ENCODE measurements around the gene UBL3.

The UBL3 gene

GRCh38 chr13:29791997-29792780 lies 58.2 kb downstream of the UBL3 start:
- no peaks in the 10 kb centered on the region for H3K36me3 ChIP-seq (ENCODE audit: control insufficient read depth in 1 of 2, insufficient read depth in 2 of 2, low read length in 2 of 2)
- H3K79me2 ChIP-seq (ENCODE audit: control insufficient read depth, insufficient read depth, low read length, poor library complexity), result peaks cover 2% of the 10 kb centered on the region
- no peak overlapping the region for H3K14ac ChIP-seq (ENCODE audit: low read length)
- H3K18ac ChIP-seq (ENCODE audit: low read length), result no peak overlapping the region
- no peak overlapping the region for H2BK12ac ChIP-seq (ENCODE audit: low read length)
- H3K79me1 ChIP-seq (ENCODE audit: low read length), result no peaks in the 10 kb centered on the region
- WGBS (ENCODE audit: extremely low coverage, insufficient coverage, insufficient read length), result no CpG with 5 or more reads among the region's 5 CpGs
- H3K23ac ChIP-seq (ENCODE audit: low read length), result no peak overlapping the region
- no peak overlapping the region for H3K4me3 ChIP-seq (ENCODE audit: low read depth, low read length)
- peak overlapping the region; percentile 69 for H3K4ac ChIP-seq (ENCODE audit: low read depth, low read length)
- H4K8ac ChIP-seq (ENCODE audit: low read depth, low read length), result no peak overlapping the region
- H3K27me3 ChIP-seq (ENCODE audit: insufficient read depth, low read length), result no peaks in the 10 kb centered on the region
- H4K91ac ChIP-seq (ENCODE audit: low read depth, low read length), result no peak overlapping the region
- H3K27ac ChIP-seq (ENCODE audit: low read depth, low read length), result no peak overlapping the region
- no peaks in the 10 kb centered on the region for H3K9me3 ChIP-seq (ENCODE audit: insufficient read depth, low read depth, low read length)
- H3K9ac ChIP-seq (ENCODE audit: low read length), result no peak overlapping the region
- H2BK120ac ChIP-seq (ENCODE audit: insufficient read depth, low read length, poor library complexity), result no peak overlapping the region
- no peak overlapping the region for H2BK5ac ChIP-seq (ENCODE audit: low read depth, low read length, poor library complexity)
- no peak overlapping the region for H3K4me2 ChIP-seq (ENCODE audit: low read length)
- H4K12ac ChIP-seq (ENCODE audit: low read depth, low read length), result no peak overlapping the region
- H2AFZ ChIP-seq (ENCODE audit: insufficient read depth, low read length, poor library complexity), result no peak overlapping the region
- DNase-seq, result no peak
- peaks cover 3 to 4% of the 10 kb centered on the region in 2 experiments for H3K4me1 ChIP-seq (ENCODE audit: control insufficient read depth in 1 of 2, insufficient read depth in 2 of 2, low read length in 2 of 2)
- H2AK5ac ChIP-seq (ENCODE audit: low read length), result no peak overlapping the region

GRCh38 chr13:29791508-29791907 lies 58.9 kb downstream of the UBL3 start:
- no peak overlapping the region for H4K12ac ChIP-seq (ENCODE audit: low read depth, low read length)
- no CpG with 5 or more reads among the region's 1 CpG for WGBS (ENCODE audit: extremely low coverage, insufficient coverage, insufficient read length)
- DNase-seq, result no peak

GRCh38 chr13:29786698-29787097 lies 63.7 kb downstream of the UBL3 start:
- H3K9me3 ChIP-seq (ENCODE audit: insufficient read depth, low read depth, low read length), result no peaks in the 10 kb centered on the region
- WGBS (ENCODE audit: extremely low coverage, insufficient coverage, insufficient read length), result no CpG with 5 or more reads among the region's 1 CpG
- no peak overlapping the region for H3K14ac ChIP-seq (ENCODE audit: low read length)
- no peak overlapping the region for H3K4ac ChIP-seq (ENCODE audit: low read depth, low read length)
- no peak overlapping the region for H3K27ac ChIP-seq (ENCODE audit: low read depth, low read length)
- H3K4me1 ChIP-seq (ENCODE audit: control insufficient read depth in 1 of 2, insufficient read depth in 2 of 2, low read length in 2 of 2), result peaks cover 3 to 6% of the 10 kb centered on the region in 2 experiments
- H3K79me1 ChIP-seq (ENCODE audit: low read length), result no peaks in the 10 kb centered on the region
- H3K18ac ChIP-seq (ENCODE audit: low read length), result no peak overlapping the region
- no peak for DNase-seq
- H3K9ac ChIP-seq (ENCODE audit: low read length), result no peak overlapping the region
- H3K4me3 ChIP-seq (ENCODE audit: low read depth, low read length), result no peak overlapping the region
- no peak overlapping the region for H2BK5ac ChIP-seq (ENCODE audit: low read depth, low read length, poor library complexity)
- no peak overlapping the region for H2AK5ac ChIP-seq (ENCODE audit: low read length)
- H3K23ac ChIP-seq (ENCODE audit: low read length), result no peak overlapping the region
- no peak overlapping the region for H2BK120ac ChIP-seq (ENCODE audit: insufficient read depth, low read length, poor library complexity)
- peaks cover 2% of the 10 kb centered on the region for H3K79me2 ChIP-seq (ENCODE audit: control insufficient read depth, insufficient read depth, low read length, poor library complexity)
- H2BK12ac ChIP-seq (ENCODE audit: low read length), result no peak overlapping the region
- no peaks in the 10 kb centered on the region for H3K27me3 ChIP-seq (ENCODE audit: insufficient read depth, low read length)
- H3K36me3 ChIP-seq (ENCODE audit: control insufficient read depth in 1 of 2, insufficient read depth in 2 of 2, low read length in 2 of 2), result no peaks in the 10 kb centered on the region
- H2AFZ ChIP-seq (ENCODE audit: insufficient read depth, low read length, poor library complexity), result no peak overlapping the region
- H4K91ac ChIP-seq (ENCODE audit: low read depth, low read length), result no peak overlapping the region
- H4K8ac ChIP-seq (ENCODE audit: low read depth, low read length), result no peak overlapping the region
- H4K12ac ChIP-seq (ENCODE audit: low read depth, low read length), result no peak overlapping the region
- no peak overlapping the region for H3K4me2 ChIP-seq (ENCODE audit: low read length)

More at GRCh38 chr13:29791508-29791907, 58.9 kb downstream of the UBL3 start:
- Histone ChIP-seq H3K4ac (ENCODE audit: low read depth, low read length) (peak overlapping the region; percentile 22), H3K9ac (ENCODE audit: low read length) (no peak overlapping the region), H3K18ac (ENCODE audit: low read length) (no peak overlapping the region), H2AK5ac (ENCODE audit: low read length) (no peak overlapping the region), H3K27me3 (ENCODE audit: insufficient read depth, low read length) (no peaks in the 10 kb centered on the region), H3K4me1 (ENCODE audit: control insufficient read depth in 1 of 2, insufficient read depth in 2 of 2, low read length in 2 of 2) (peaks cover 3 to 4% of the 10 kb centered on the region in 2 experiments), H3K27ac (ENCODE audit: low read depth, low read length) (no peak overlapping the region), H2AFZ (ENCODE audit: insufficient read depth, low read length, poor library complexity) (no peak overlapping the region), H2BK12ac (ENCODE audit: low read length) (no peak overlapping the region), H3K36me3 (ENCODE audit: control insufficient read depth in 1 of 2, insufficient read depth in 2 of 2, low read length in 2 of 2) (no peaks in the 10 kb centered on the region), H3K79me2 (ENCODE audit: control insufficient read depth, insufficient read depth, low read length, poor library complexity) (peaks cover 2% of the 10 kb centered on the region), H3K14ac (ENCODE audit: low read length) (no peak overlapping the region), H2BK5ac (ENCODE audit: low read depth, low read length, poor library complexity) (no peak overlapping the region), H3K4me2 (ENCODE audit: low read length) (no peak overlapping the region), H4K8ac (ENCODE audit: low read depth, low read length) (no peak overlapping the region), H4K91ac (ENCODE audit: low read depth, low read length) (no peak overlapping the region), H3K9me3 (ENCODE audit: insufficient read depth, low read depth, low read length) (no peaks in the 10 kb centered on the region), H3K23ac (ENCODE audit: low read length) (no peak overlapping the region), H3K4me3 (ENCODE audit: low read depth, low read length) (no peak overlapping the region), H2BK120ac (ENCODE audit: insufficient read depth, low read length, poor library complexity) (no peak overlapping the region), H3K79me1 (ENCODE audit: low read length) (no peaks in the 10 kb centered on the region)

- Histone ChIP-seq H3K23ac (ENCODE audit: low read length) (no peak overlapping the region), H2AK5ac (ENCODE audit: low read length) (no peak overlapping the region), H4K8ac (ENCODE audit: low read depth, low read length) (no peak overlapping the region), H3K4me2 (ENCODE audit: low read length) (no peak overlapping the region), H3K27me3 (ENCODE audit: insufficient read depth, low read length) (no peaks in the 10 kb centered on the region), H3K27ac (ENCODE audit: low read depth, low read length) (no peak overlapping the region), H3K79me1 (ENCODE audit: low read length) (no peaks in the 10 kb centered on the region), H3K36me3 (ENCODE audit: control insufficient read depth in 1 of 2, insufficient read depth in 2 of 2, low read length in 2 of 2) (no peaks in the 10 kb centered on the region), H2BK12ac (ENCODE audit: low read length) (no peak overlapping the region), H3K4me3 (ENCODE audit: low read depth, low read length) (no peak overlapping the region), H3K4ac (ENCODE audit: low read depth, low read length) (peak overlapping the region; percentile 86), H2AFZ (ENCODE audit: insufficient read depth, low read length, poor library complexity) (no peak overlapping the region), H4K12ac (ENCODE audit: low read depth, low read length) (no peak overlapping the region), H3K9me3 (ENCODE audit: insufficient read depth, low read depth, low read length) (no peaks in the 10 kb centered on the region), H3K4me1 (ENCODE audit: control insufficient read depth in 1 of 2, insufficient read depth in 2 of 2, low read length in 2 of 2) (peaks cover 3 to 6% of the 10 kb centered on the region in 2 experiments), H2BK120ac (ENCODE audit: insufficient read depth, low read length, poor library complexity) (no peak overlapping the region), H3K9ac (ENCODE audit: low read length) (no peak overlapping the region), H3K18ac (ENCODE audit: low read length) (no peak overlapping the region), H4K91ac (ENCODE audit: low read depth, low read length) (no peak overlapping the region), H3K14ac (ENCODE audit: low read length) (no peak overlapping the region), H3K79me2 (ENCODE audit: control insufficient read depth, insufficient read depth, low read length, poor library complexity) (peaks cover 3% of the 10 kb centered on the region), H2BK5ac (ENCODE audit: low read depth, low read length, poor library complexity) (no peak overlapping the region)
- no peak for DNase-seq
Measured at GRCh38 chr13:29785978-29786377, 64.4 kb downstream of the UBL3 start.

Data from trophoblast cell (in vitro differentiated cells and primary cell).